Measurements from ENCODE around the gene RRAD. TPM values are rescaled to one million over a fixed set of nuclear protein-coding genes. Genes with fewer than 3 reads are reported as not detected.

Gene RRAD
- total RNA-seq, 2 donors from 2014 or later = 173 to 266 TPM

DNA sequence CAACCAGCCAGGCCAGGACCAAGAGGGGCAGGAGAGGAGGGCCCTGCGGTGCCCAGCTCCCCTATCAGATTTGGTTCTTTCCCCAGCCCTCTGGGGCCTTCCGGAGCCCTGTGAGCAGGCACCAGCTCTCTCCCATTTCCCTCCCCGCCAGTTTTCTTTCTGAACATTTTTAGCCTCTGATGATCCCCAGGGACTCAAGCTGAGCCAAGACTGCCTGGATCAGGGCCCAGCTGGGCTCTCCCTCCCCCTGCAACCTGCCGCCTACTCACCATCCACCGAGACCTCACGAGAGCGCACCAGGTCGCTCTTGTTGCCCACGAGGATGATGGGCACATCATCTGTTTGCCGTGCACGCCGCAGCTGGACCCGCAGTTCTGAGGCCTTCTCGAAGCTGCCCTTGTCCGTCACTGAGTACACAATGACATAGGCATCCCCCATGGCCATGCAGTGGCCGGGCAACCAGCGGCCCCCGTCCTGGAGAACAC is 2.0 kb downstream of the RRAD start:
- H3K27ac ChIP-seq = peak overlapping the region; percentile 87 to 98
- no peaks in the 10 kb centered on the region for H3K27me3 ChIP-seq
- DNase-seq (ENCODE audit: low spot score) = no peak
- H3K4me1 ChIP-seq = peaks cover 0 to 57% of the 10 kb centered on the region in 2 donors
- TF ChIP-seq, protein P1, sequence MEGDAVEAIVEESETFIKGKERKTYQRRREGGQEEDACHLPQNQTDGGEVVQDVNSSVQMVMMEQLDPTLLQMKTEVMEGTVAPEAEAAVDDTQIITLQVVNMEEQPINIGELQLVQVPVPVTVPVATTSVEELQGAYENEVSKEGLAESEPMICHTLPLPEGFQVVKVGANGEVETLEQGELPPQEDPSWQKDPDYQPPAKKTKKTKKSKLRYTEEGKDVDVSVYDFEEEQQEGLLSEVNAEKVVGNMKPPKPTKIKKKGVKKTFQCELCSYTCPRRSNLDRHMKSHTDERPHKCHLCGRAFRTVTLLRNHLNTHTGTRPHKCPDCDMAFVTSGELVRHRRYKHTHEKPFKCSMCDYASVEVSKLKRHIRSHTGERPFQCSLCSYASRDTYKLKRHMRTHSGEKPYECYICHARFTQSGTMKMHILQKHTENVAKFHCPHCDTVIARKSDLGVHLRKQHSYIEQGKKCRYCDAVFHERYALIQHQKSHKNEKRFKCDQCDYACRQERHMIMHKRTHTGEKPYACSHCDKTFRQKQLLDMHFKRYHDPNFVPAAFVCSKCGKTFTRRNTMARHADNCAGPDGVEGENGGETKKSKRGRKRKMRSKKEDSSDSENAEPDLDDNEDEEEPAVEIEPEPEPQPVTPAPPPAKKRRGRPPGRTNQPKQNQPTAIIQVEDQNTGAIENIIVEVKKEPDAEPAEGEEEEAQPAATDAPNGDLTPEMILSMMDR (IDR thresholded peaks at IDR 0.05) = no peak
- peak overlapping the region; percentile 60 to 78 for H3K4me3 ChIP-seq
- H3K36me3 ChIP-seq = peaks cover 14% of the 10 kb centered on the region
- H3K9me3 ChIP-seq = no peaks in the 10 kb centered on the region

GRCh38 chr16:66921729-66922450 is 3.4 kb downstream of the RRAD start:
- Histone ChIP-seq H3K27ac (peak overlapping the region; percentile 87 to 98), H3K9me3 (no peaks in the 10 kb centered on the region), H3K4me3 (peak overlapping the region in 1 of 2 donors; percentile 60), H3K36me3 (peaks cover 14% of the 10 kb centered on the region), H3K27me3 (no peaks in the 10 kb centered on the region), H3K4me1 (peaks cover 0 to 43% of the 10 kb centered on the region in 2 donors)
- no peak for DNase-seq (ENCODE audit: low spot score)
- TF ChIP-seq, protein P1 (IDR thresholded peaks at IDR 0.05) = no peak

DNA sequence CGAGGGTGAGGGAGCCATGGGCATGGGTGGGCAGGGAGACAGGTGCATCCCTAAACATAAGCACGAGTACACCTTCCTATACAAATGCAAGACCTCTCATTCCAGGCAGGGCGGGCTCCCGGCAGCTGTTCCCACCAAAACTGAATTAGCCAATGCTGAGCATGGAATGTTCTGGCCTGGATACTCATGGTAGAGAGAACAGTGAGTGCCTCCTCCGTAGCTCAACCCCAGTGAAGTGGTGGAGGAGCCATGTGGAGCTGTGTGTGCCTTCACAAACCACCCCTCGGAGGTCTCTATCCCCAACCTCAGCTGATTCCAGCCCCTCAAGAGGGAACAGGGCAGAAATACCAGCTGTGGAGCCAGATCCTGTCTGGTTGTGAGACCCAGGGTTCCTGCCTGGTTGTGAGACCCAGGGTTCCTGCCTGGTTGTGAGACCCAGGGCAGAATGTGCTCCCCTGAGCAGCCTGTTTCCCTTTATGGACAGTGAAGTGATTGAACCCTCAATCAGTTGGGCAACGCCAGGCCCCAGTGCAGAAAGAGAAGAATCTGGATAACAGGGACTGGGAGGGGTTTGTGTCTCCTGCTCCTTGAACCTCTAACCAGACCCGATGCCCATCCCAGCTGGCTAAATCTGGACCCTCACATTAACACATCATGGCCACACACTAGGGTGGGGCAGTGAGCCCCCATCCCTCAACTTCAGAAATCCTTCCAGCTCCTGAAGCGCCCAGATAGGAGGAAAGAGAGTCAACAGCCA is 4.2 kb downstream of the RRAD start:
- no peaks in the 10 kb centered on the region for H3K9me3 ChIP-seq
- H3K27me3 ChIP-seq = no peaks in the 10 kb centered on the region
- H3K27ac ChIP-seq = peak overlapping the region; percentile 87 to 98
- peaks cover 0 to 35% of the 10 kb centered on the region in 2 donors for H3K4me1 ChIP-seq
- peaks cover 14% of the 10 kb centered on the region for H3K36me3 ChIP-seq
- TF ChIP-seq, protein P1 (IDR thresholded peaks at IDR 0.05) = no peak
- no peak for DNase-seq (ENCODE audit: low spot score)
- peak overlapping the region in 1 of 2 donors; percentile 60 for H3K4me3 ChIP-seq

DNA sequence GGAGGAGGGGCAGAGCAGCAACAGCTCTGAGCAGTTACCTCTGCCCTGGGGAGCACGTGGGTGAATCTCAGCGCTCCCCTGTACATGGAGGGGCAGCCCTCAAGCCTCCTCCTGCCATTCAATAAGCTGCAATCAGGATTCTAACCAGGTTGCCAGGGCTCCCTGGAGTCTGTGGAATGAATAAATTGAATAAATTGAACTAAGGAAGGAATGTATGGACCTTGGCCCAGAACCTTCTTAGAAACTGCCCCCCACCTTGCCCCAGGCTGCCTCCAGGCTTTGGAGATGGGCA is 5.1 kb downstream of the RRAD start:
- no peaks in the 10 kb centered on the region for H3K27me3 ChIP-seq
- H3K4me1 ChIP-seq = peaks cover 0 to 30% of the 10 kb centered on the region in 2 donors
- peaks cover 14% of the 10 kb centered on the region for H3K36me3 ChIP-seq
- H3K4me3 ChIP-seq = no peak overlapping the region
- peak overlapping the region; percentile 87 to 98 for H3K27ac ChIP-seq
- no peak for DNase-seq (ENCODE audit: low spot score)
- no peaks in the 10 kb centered on the region for H3K9me3 ChIP-seq
- TF ChIP-seq, protein P1 (IDR thresholded peaks at IDR 0.05) = no peak

GRCh38 chr16:66919569-66920298 is 5.6 kb downstream of the RRAD start:
- no peak for DNase-seq (ENCODE audit: low spot score)
- H3K27me3 ChIP-seq = no peaks in the 10 kb centered on the region
- no peaks in the 10 kb centered on the region for H3K9me3 ChIP-seq
- peaks cover 14% of the 10 kb centered on the region for H3K36me3 ChIP-seq
- TF ChIP-seq, protein P1 (IDR thresholded peaks at IDR 0.05) = no peak
- peak overlapping the region; percentile 87 to 98 for H3K27ac ChIP-seq
- H3K4me1 ChIP-seq = peaks cover 0 to 30% of the 10 kb centered on the region in 2 donors
- H3K4me3 ChIP-seq = no peak overlapping the region
